GM10266 (cell line): Measurements from ENCODE around the gene OCRL.

Experiments used
- DNase-seq: peaks from one replicate; pipeline ENCODE4 v3.0.0; 2012; ENCODE audit errors: extremely low spot score
- CTCF ChIP-seq: IDR thresholded peaks from 2 replicates; pipeline ENCODE4 v1.5.1; 2012; ENCODE audit warnings: mild to moderate bottlenecking, low read depth; ENCODE audit not compliant: control insufficient read depth, insufficient read depth; ENCODE audit errors: missing control alignments

Gene OCRL

DNA sequence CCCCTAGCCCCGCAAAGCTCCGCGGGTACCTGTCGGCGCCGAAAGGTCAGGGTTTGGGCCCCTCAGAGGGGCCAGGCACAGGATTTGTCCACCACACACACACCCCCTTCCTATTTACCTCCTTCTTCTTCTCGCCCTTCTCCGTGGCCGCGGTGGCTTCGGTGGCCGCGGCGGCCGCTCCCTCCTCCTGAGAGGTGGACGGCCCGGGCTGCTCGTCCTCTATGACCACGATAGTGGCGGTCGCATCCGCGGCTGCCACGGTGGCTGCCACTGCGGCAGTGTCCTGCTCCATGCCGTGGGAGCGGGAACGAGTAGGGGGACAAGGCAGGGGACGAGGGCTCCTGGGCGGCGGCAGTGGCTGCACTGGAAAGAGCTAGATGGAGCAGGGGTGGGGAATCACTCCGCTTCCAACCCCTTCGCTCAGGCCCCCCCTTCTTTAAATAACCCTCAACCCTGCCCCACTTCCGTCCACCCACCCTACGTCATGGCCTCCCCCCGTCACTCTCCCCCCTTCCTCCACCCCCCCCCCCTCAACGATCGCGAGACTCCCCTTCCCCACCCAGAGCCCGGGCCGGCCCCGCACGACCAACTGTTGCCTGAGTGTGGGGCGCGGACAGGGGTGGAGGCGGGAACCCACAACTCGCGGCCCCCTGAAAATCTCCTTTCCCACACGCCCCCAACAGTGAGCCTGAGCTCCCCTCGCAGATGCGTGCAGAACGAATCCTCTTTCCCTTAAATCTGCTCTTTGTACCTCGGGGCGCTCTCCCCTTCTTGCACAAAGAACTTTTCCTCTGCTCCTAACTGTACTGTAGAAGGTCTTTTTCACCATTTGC, 16.8 kb upstream of the OCRL start, which contains the start of gene SMARCA1:
TSS of gene SMARCA1 (minus strand) at position 412 of the 833 bp plus-strand sequence. CDS start at position 292, 120 bp downstream.
- TF ChIP-seq CTCF = no peak
- DNase-seq = peak; percentile 28

DNA sequence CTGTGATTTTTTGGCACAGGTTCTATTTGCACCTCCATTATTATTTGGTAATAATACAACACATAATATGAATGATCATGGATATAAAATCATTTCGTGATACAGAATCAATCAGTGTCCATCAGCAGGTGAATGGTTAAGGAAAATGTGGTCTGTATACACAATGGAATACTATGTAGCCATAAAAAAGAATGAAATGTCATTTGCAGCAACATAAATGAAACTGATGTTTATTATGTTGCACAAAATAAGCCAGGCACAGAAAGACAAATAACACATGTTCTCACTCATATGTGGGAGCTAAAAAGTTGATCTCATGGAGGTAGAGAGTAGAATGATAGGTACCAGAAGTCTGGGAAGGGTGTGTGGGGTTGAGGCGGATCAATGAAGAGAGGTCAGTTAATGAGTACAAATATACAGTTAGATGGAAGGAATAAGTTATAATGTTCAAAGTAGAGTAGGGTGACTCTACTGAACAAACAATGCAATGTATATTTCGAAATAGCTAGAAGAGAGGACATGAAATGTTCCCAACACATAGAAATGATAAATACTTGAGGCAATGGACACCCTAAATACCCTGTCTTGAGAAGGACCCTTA, 15.7 kb upstream of the OCRL start:
- DNase-seq = no peak
- TF ChIP-seq CTCF = no peak

GRCh38 chrX:129525162-129525561, 14.9 kb upstream of the OCRL start:
- TF ChIP-seq CTCF = no peak

DNA sequence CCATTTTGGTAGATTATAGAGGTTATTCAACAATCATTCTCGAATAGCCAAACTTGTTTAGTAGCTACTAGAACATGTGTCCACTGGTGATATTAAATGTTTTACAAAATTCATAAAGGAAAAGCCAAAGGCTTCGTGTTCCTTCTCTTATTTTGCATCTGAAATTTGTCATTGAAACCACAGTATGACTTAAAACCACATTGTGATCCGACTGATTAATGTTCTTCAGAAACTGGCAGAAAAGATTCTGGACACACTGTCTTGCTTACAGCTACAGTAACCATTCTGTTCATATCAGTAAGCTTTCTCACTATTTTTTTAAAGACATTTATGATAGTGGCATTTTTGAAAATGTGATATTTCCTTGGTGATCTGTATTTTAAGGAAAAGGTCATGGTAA, 14.2 kb upstream of the OCRL start:
- DNase-seq = no peak
- no peak for TF ChIP-seq CTCF

More at GRCh38 chrX:129525162-129525561, 14.9 kb upstream of the OCRL start:
- DNase-seq = no peak

DNA sequence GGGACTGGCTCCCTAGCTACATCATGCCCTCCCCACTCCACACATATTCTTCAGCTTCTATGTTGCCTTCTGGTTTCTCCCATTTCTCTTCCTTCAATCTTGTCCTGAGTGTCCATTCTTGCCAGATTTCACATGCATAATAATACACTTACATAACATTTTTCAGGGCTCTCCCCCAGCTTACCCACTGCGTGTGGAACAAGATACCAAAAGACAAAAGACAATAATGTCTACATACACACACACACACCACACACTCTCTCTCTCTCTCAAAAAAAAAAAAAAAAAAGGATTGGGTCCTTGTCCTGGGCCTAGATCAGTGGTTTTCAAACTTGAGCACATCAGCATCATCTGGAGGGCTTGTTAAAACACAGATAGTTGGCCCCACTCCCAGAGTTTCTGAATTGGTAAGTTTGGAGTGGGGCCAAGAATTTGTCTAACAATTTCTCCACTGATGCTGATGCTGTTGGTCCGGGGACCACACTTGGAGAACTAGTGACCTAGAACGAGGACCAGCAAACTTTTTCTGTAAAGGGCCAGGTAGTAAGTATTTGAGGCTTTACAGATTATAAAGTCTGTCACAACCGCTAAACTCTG, 10.3 kb upstream of the OCRL start:
- TF ChIP-seq CTCF = no peak
- DNase-seq = no peak

- DNase-seq = no peak
- TF ChIP-seq CTCF = no peak
Observed at GRCh38 chrX:129530410-129530809, 9.6 kb upstream of the OCRL start.
